Mucosa of descending colon (tissue), 3 donors: ENCODE data around the gene SMIM1. TPM values are rescaled to one million over a fixed set of nuclear protein-coding genes. Genes with fewer than 3 reads are reported as not detected.

ENCODE experiments used
- ATAC-seq: fragments of 200-7000 bp; cut with Tn5 transposase; one replicate; pipeline ENCODE4 v1.9.1; 2020; ENCODE audit warnings: mild to moderate bottlenecking, moderate library complexity
- DNase-seq, 3 donors: peaks; one replicate each; pipeline ENCODE4 v3.0.0-alpha.2; 2020
- H3K36me3 ChIP-seq: fragments of 200-600 bp; one replicate; pipeline ENCODE4 v1.8.0; 2021; ENCODE audit warnings: low read depth, mild to moderate bottlenecking
- H3K4me1 ChIP-seq: fragments of 200-600 bp; one replicate; pipeline ENCODE4 v1.8.0; 2021; ENCODE audit warnings: low read depth, mild to moderate bottlenecking
- H3K4me3 ChIP-seq: fragments of 200-600 bp; one replicate; pipeline ENCODE4 v1.8.0; 2021; ENCODE audit warnings: mild to moderate bottlenecking
- H3K9me3 ChIP-seq: fragments of 200-600 bp; one replicate; pipeline ENCODE4 v1.8.0; 2021; ENCODE audit warnings: mild to moderate bottlenecking
- intact Hi-C, 2 donors: fragments of 100-400 bp; cut with DNase I in 1 of 2; cut with micrococcal nuclease in 1 of 2; formaldehyde crosslinking; loops; one replicate each; pipeline versions ENCODE4 v1.11.0 to v1.11.1; 2022; cut with DNase I, micrococcal nuclease
- total RNA-seq, 3 donors: library from RNA; stranded (reverse); fragmentation: NEBNext Ultra II Directional in 2 of 3; extraction: Animal tissue kit (Norgen Biotek cat#: 25700) in 2 of 3; gene quantifications; one replicate each; pipeline versions ENCODE4 v1.2.1 to v1.2.4, GENCODE V29; 2021 to 2023
- TF ChIP-seq, protein P1 (sequence below): fragments of 200-600 bp; IDR thresholded peaks from one replicate; pipeline ENCODE4 v1.8.0; 2022; ENCODE audit warnings: antibody characterized with exemption, mild to moderate bottlenecking
- donor health status: DM: no; HTN: no; CAD: no; lungs with moderate emphysema.
- donor health status: DM: no; HTN: no; CAD: no.
- donor health status: DM: no; HTN: yes; CAD: no.

SMIM1 gene
- total RNA-seq, 3 donors from 2014 or later: 1.6 to 16.1 (median 2.6) TPM

DNA sequence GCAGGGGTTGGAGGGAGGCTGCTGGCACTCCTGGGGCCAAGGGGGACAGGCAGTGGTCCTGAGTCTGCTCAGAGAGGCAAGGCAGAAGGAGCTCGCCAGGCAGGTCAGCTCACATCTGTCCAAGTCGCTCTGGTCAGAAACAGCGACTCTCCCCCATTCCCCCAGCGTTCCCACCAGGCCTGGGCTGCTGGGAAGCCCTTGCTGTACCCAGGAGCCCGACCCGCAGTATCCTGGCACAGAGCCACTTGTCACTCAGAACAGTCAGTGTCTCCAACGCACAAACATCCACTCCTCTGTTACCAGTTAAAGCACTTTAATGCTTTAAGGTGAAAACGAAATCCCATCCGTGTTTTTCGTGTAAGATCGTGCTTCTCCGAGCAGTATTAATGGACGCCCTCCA, 36.9 kb upstream of the SMIM1 start:
- Histone ChIP-seq H3K4me1 (no peaks in the 10 kb centered on the region), H3K36me3 (no peaks in the 10 kb centered on the region), H3K9me3 (no peaks in the 10 kb centered on the region), H3K4me3 (no peak overlapping the region)
- DNase-seq (peak in 1 of 3 donors; percentile 31), ATAC-seq (no peak)
- TF ChIP-seq, protein P1, sequence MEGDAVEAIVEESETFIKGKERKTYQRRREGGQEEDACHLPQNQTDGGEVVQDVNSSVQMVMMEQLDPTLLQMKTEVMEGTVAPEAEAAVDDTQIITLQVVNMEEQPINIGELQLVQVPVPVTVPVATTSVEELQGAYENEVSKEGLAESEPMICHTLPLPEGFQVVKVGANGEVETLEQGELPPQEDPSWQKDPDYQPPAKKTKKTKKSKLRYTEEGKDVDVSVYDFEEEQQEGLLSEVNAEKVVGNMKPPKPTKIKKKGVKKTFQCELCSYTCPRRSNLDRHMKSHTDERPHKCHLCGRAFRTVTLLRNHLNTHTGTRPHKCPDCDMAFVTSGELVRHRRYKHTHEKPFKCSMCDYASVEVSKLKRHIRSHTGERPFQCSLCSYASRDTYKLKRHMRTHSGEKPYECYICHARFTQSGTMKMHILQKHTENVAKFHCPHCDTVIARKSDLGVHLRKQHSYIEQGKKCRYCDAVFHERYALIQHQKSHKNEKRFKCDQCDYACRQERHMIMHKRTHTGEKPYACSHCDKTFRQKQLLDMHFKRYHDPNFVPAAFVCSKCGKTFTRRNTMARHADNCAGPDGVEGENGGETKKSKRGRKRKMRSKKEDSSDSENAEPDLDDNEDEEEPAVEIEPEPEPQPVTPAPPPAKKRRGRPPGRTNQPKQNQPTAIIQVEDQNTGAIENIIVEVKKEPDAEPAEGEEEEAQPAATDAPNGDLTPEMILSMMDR: no peak
- intact Hi-C loops: no loop called here

DNA sequence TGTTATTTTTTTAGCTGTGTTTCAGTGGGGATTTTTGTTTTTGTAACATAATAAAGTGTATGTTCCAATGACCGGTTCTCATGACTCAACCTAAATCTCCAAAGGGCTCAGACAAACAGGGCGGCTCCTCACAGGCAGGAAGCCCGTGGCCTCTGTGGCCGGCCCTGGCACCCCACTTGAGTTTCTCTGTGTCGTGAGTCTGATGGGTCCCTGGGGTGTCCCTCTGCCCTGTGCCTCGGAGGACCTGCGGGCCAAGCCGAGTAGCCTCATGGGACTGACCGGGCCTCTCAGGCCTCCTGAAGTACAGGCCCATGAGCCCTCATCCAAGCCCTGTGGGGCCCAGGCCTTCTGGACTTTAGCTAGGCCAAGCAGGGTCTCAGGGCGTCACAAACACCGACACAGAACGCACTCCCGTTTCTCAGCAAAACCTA, 36.4 kb upstream of the SMIM1 start:
- ATAC-seq (no peak), DNase-seq (peak in 1 of 3 donors; percentile 30)
- intact Hi-C loops: no loop called here
- TF ChIP-seq, protein P1: no peak
- H3K9me3 ChIP-seq: no peaks in the 10 kb centered on the region
- no peaks in the 10 kb centered on the region for H3K36me3 ChIP-seq
- H3K4me3 ChIP-seq: no peak overlapping the region
- no peaks in the 10 kb centered on the region for H3K4me1 ChIP-seq

DNA sequence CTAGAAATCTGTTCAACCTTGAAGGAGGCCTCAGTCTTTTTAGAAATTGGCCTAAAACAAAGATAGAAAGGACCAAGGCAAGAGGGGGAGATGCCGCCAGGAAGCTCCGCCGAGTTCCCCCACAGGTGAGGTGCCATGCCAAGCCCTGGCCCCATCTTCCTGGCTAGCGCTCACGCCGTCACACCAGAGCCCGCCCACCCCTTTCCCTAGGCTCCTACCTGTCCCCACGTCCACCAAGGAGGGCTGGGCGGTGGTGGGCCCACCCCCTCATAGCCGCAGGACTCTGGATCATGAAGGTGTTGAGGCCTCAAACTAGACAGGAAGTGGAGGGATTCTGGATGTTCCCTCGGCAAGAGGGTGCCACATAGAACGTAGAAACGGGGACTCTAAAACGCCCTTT, 35.8 kb upstream of the SMIM1 start:
- no peaks in the 10 kb centered on the region for H3K9me3 ChIP-seq
- TF ChIP-seq, protein P1: no peak
- ATAC-seq (no peak), DNase-seq (no peak)
- no peaks in the 10 kb centered on the region for H3K4me1 ChIP-seq
- H3K36me3 ChIP-seq: no peaks in the 10 kb centered on the region
- intact Hi-C loops: no loop called here
- H3K4me3 ChIP-seq: no peak overlapping the region

DNA sequence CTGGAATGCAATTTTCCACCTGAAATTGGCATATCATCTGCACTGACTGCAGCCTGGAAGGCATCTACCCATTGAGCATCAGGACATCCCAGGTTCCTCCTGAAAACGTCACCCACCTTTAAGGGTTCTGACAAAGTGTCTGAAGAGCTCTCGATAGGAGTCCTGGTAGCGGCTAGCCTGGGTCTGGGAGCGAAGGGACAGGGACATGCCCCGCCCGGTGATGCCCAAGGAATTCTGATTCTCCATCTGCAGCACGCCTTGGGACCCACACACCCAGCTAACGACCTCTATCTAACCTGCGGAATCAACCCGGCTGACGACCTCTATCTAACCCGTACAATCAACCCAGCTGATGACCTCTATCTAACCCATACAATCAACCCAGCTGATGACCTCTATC, 33.6 kb upstream of the SMIM1 start:
- no peaks in the 10 kb centered on the region for H3K4me1 ChIP-seq
- H3K4me3 ChIP-seq: no peak overlapping the region
- no peak for DNase-seq
- H3K9me3 ChIP-seq: no peaks in the 10 kb centered on the region
- ATAC-seq: no peak
- intact Hi-C loops: no loop called here
- TF ChIP-seq, protein P1: no peak
- no peaks in the 10 kb centered on the region for H3K36me3 ChIP-seq

DNA sequence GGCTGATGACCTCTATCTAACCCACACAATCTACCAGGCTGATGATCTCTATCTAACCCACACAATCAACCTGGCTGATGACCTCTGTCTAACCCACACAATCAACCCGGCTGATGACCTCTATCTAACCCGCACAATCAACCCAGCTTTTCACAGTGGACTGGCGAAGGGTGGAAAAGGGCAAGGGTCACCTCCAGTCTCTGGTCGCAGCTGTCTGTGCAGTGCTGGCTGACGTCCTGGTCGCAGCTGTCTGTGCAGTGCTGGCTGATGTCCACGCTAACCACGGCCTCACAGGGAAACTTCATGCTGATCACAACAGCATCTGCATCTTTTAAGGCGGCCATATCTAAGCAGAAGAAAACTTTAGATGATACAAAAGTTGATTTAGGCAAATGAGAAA, 32.5 kb upstream of the SMIM1 start:
- intact Hi-C loops: no loop called here
- H3K4me3 ChIP-seq: no peak overlapping the region
- DNase-seq (no peak), ATAC-seq (no peak)
- no peaks in the 10 kb centered on the region for H3K4me1 ChIP-seq
- H3K9me3 ChIP-seq: no peaks in the 10 kb centered on the region
- TF ChIP-seq, protein P1: no peak
- H3K36me3 ChIP-seq: no peaks in the 10 kb centered on the region

DNA sequence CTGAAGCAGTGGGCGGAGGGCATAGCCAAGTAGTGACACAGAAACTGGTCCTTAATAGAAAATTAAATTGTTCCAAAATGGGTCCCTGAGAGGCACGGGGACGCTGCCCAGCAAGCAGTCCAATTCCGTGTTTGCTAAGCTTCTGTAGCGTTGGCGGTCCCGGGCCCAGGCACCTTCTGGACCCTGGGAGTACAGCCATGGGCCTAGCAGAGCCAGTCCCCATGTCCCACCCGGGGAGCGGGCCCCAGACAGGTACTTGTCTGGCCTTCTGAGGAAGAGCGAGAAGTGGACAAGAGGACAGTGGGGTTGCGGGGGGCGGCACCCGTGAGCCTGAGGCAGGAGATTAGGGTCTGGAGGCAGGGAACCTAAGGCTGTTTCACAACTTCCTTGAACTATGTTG, 31.8 kb upstream of the SMIM1 start:
- TF ChIP-seq, protein P1: no peak
- intact Hi-C loops: no loop called here
- ATAC-seq (no peak), DNase-seq (no peak)
- no peak overlapping the region for H3K4me3 ChIP-seq
- no peaks in the 10 kb centered on the region for H3K4me1 ChIP-seq
- no peaks in the 10 kb centered on the region for H3K9me3 ChIP-seq
- H3K36me3 ChIP-seq: no peaks in the 10 kb centered on the region
